Psoas muscle (tissue), 8 donors: ENCODE data around the gene HTR5A. TPM values are rescaled to one million over a fixed set of nuclear protein-coding genes. Genes with fewer than 3 reads are reported as not detected.
A peak's percentile ranks its signal among the peaks of the same experiment; 100 is the strongest.

ENCODE experiments used
- ATAC-seq, 4 donors: fragments of 200-7000 bp; cut with Tn5 transposase; one replicate each; pipeline ENCODE4 v1.9.1; 2020; ENCODE audit warnings: moderate library complexity in 3 of 4, mild to moderate bottlenecking in 2 of 4
- DNase-seq, 2 donors: peaks; one replicate each; pipeline ENCODE4 v3.0.0-alpha.2; 2020
- H3K27ac ChIP-seq: fragments of 200-600 bp; one replicate; pipeline ENCODE4 v1.8.0; 2022
- H3K27me3 ChIP-seq, 3 donors: fragments of 200-600 bp in 1 of 3; one replicate each; pipeline versions ENCODE4 v1.6.1 to v1.8.0; 2013 to 2022; ENCODE audit warnings: low read length in 2 of 3, mild to moderate bottlenecking in 2 of 3, moderate library complexity in 1 of 3; ENCODE audit not compliant: insufficient read depth in 3 of 3
- H3K36me3 ChIP-seq, 2 donors: fragments of 200-600 bp in 1 of 2; one replicate each; pipeline versions ENCODE4 v1.6.1 to v1.8.0; 2013 to 2022; ENCODE audit warnings: low read depth in 1 of 2, mild to moderate bottlenecking in 1 of 2, moderate library complexity in 1 of 2; ENCODE audit not compliant: insufficient read depth in 1 of 2
- H3K4me1 ChIP-seq: fragments of 200-600 bp; one replicate; pipeline ENCODE4 v1.8.0; 2022
- H3K4me3 ChIP-seq: fragments of 200-600 bp; one replicate; pipeline ENCODE4 v1.8.0; 2022; ENCODE audit warnings: mild to moderate bottlenecking
- H3K9me3 ChIP-seq: fragments of 200-600 bp; one replicate; pipeline ENCODE4 v1.8.0; 2022
- WGBS, 3 donors: extraction: QIAGEN DNeasy Blood & Tissue Kit; methylation state at CpG; one replicate each; pipeline versions ENCODE4 v1.1.6 to v1.1.7; 2013; 5-methylcytosine and 5-hydroxymethylcytosine counted together
- intact Hi-C, 2 donors: fragments of 100-400 bp; cut with DNase I; formaldehyde crosslinking; loops; one replicate each; pipeline versions ENCODE4 v1.11.0 to v1.14.2; 2022
- polyA plus RNA-seq, 3 donors: library from polyadenylated mRNA; stranded (reverse); fragments of 200-250 nt; gene quantifications; one replicate each; pipeline ENCODE4 v1.2.3, GENCODE V29; 2013
- total RNA-seq, 4 donors: library from RNA; stranded (reverse); fragmentation: NEBNext Ultra II Directional in 2 of 4; extraction: Animal tissue kit (Norgen Biotek cat#: 25700) in 2 of 4; gene quantifications; one replicate each; pipeline versions ENCODE4 v1.2.1 to v1.2.4, GENCODE V29; 2021 to 2023
- TF ChIP-seq, protein P1 (sequence below): fragments of 200-600 bp; IDR thresholded peaks from one replicate; pipeline ENCODE4 v1.8.0; 2022; ENCODE audit warnings: antibody characterized with exemption
- donor health status: healthy with polysubstance abuse.
- donor health status: DM: no; HTN: no; CAD: no; lungs with moderate emphysema.
- donor health status: Bipolar disorder and iron deficiency.
- donor health status: healthy.
- donor health status: DM: yes; HTN: yes; CAD: no.
- donor health status: DM: no; HTN: no; CAD: no.
- donor health status: DM: no; HTN: no; CAD: no.
- donor health status: DM: yes; HTN: yes; CAD: no.

HTR5A gene
- total and polyA plus RNA-seq, 7 donors: 0.01 to 0.06 TPM; not detected in 5

DNA sequence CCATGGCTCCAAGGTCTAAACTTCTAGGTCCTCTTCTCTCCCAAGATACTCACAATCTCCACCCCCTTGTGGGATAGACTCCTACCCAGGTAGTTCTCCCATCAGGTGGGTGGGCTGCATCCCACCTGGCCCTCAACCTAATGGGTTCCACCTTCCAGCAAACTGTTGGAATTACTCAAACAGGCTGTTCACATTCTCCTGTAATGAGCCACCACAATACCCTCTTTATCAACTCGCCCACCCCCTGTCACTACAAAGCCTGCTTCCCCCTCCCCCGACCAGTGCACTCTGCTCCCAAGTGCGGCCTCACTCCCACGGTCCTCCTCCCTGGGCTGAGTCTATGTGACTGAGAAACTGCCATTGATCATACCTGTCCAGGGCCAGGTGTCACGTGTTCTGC, 10.4 kb upstream of the HTR5A start:
- no peak overlapping the region for H3K4me3 ChIP-seq
- no peaks in the 10 kb centered on the region for H3K4me1 ChIP-seq
- WGBS, 3 donors: 58 to 70% (median 69%) methylated on average over 5 of the region's 5 CpGs
- intact Hi-C loops: no loop called here
- no peaks in the 10 kb centered on the region for H3K27me3 ChIP-seq
- no peaks in the 10 kb centered on the region for H3K9me3 ChIP-seq
- TF ChIP-seq, protein P1, sequence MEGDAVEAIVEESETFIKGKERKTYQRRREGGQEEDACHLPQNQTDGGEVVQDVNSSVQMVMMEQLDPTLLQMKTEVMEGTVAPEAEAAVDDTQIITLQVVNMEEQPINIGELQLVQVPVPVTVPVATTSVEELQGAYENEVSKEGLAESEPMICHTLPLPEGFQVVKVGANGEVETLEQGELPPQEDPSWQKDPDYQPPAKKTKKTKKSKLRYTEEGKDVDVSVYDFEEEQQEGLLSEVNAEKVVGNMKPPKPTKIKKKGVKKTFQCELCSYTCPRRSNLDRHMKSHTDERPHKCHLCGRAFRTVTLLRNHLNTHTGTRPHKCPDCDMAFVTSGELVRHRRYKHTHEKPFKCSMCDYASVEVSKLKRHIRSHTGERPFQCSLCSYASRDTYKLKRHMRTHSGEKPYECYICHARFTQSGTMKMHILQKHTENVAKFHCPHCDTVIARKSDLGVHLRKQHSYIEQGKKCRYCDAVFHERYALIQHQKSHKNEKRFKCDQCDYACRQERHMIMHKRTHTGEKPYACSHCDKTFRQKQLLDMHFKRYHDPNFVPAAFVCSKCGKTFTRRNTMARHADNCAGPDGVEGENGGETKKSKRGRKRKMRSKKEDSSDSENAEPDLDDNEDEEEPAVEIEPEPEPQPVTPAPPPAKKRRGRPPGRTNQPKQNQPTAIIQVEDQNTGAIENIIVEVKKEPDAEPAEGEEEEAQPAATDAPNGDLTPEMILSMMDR: no peak
- ATAC-seq: no peak
- no peak overlapping the region for H3K27ac ChIP-seq
- no peak for DNase-seq
- H3K36me3 ChIP-seq: no peaks in the 10 kb centered on the region

DNA sequence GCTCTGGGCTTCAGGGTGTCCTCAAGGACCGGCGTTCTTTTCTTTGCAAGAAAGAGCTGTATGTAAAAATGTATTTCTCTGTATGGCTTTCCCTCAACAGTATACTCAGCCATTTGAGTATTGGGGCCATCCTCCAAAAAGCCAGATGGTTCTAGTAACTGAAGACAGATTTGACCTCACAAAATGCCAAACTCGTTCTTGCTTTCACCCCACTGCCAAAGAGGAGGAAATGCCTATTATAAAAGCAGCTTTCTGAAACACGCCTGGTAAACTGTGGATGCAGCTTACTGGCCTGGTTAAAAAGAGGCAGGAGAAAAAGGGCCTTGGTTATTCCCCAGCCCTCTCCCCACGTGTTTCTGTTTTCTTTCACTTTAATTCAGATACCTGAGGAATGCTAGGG, 7.7 kb upstream of the HTR5A start:
- TF ChIP-seq, protein P1: no peak
- H3K4me1 ChIP-seq: no peaks in the 10 kb centered on the region
- DNase-seq: no peak
- H3K27me3 ChIP-seq: no peaks in the 10 kb centered on the region
- no peak for ATAC-seq
- H3K4me3 ChIP-seq: no peak overlapping the region
- intact Hi-C loops: no loop called here
- no peaks in the 10 kb centered on the region for H3K9me3 ChIP-seq
- 24 to 38% (median 28%) methylated on average over 5 of the region's 5 CpGs for WGBS, 3 donors
- H3K36me3 ChIP-seq: no peaks in the 10 kb centered on the region
- no peak overlapping the region for H3K27ac ChIP-seq

DNA sequence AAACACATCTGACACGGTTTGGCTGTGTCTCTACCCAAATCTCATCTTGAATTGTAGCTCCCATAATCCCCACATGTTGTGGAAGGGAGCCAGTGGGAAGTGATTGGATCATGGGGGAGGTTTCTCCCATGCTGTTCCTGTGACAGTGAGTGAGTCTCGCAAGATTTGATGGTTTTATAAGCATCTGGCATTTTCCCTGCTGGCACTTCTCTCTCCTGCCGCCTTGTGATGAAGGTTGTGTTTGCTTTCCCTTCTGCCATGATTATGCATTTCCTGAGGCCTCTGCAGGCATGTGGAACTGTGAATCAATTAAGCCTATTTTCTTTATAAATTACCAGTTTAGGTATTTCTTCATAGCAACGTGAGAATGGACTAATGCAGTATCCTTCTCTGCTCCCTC, 5.9 kb upstream of the HTR5A start:
- no peaks in the 10 kb centered on the region for H3K27me3 ChIP-seq
- 59 to 64% (median 60%) methylated on average over 4 of the region's 4 CpGs for WGBS, 3 donors
- intact Hi-C loops: no loop called here

DNA sequence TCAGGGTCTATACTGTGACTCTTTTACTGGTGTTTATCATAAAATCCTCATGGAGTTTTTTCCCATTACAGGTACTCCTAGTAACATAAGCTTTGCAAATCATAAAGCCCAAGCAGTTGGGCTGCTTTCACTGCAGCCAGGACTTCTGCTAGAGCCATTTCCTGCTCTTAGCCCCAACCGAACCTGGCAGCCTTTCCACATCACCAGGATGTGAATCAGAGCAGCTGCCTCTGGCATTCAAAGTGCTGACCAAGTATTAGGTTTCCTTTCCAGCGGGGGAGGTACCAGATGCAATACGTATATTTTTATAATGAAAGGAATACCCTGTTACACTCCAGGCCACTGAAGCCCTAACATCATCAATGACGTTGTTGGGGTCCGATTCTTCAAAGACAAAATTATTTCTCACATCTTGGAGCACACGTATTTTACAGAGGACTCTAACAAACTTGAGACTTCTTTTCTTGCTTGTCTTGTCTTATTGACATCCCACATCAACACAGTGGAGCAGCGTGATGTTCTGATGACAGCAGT, 3.6 kb upstream of the HTR5A start:
- WGBS, 3 donors: 20 to 34% (median 26%) methylated on average over 7 of the region's 7 CpGs
- peak overlapping the region; percentile 44 for H3K27ac ChIP-seq
- no peaks in the 10 kb centered on the region for H3K27me3 ChIP-seq
- H3K4me3 ChIP-seq: no peak overlapping the region
- intact Hi-C loops: no loop called here
- H3K36me3 ChIP-seq: no peaks in the 10 kb centered on the region
- TF ChIP-seq, protein P1: no peak
- peak in 1 of 2 donors; percentile 58 for DNase-seq
- peak; percentile 55 to 94 (median 76) for ATAC-seq
- no peaks in the 10 kb centered on the region for H3K4me1 ChIP-seq
- no peaks in the 10 kb centered on the region for H3K9me3 ChIP-seq

More for the DNA sequence above, 5.9 kb upstream of the HTR5A start:
- Histone ChIP-seq H3K9me3 (no peaks in the 10 kb centered on the region), H3K36me3 (no peaks in the 10 kb centered on the region), H3K27ac (no peak overlapping the region), H3K4me1 (no peaks in the 10 kb centered on the region), H3K4me3 (no peak overlapping the region)
- ATAC-seq: no peak
- DNase-seq: no peak
- TF ChIP-seq, protein P1: no peak

DNA sequence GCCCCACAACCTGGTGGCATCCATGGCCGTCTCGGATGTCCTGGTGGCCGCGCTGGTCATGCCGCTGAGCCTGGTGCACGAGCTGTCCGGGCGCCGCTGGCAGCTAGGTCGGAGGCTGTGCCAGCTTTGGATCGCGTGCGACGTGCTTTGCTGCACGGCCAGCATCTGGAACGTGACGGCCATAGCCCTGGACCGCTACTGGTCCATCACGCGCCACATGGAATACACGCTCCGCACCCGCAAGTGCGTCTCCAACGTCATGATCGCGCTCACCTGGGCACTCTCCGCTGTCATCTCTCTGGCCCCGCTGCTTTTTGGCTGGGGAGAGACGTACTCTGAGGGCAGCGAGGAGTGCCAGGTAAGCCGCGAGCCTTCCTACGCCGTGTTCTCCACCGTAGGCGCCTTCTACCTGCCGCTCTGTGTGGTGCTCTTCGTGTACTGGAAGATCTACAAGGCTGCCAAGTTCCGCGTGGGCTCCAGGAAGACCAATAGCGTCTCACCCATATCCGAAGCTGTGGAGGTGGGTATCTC, 1.1 kb downstream of the HTR5A start:
- Histone ChIP-seq H3K4me3 (no peak overlapping the region), H3K9me3 (no peaks in the 10 kb centered on the region), H3K36me3 (no peaks in the 10 kb centered on the region), H3K4me1 (no peaks in the 10 kb centered on the region), H3K27ac (no peak overlapping the region), H3K27me3 (peaks cover 0 to 21% (median 5%) of the 10 kb centered on the region in 3 donors)
- no peak for ATAC-seq
- TF ChIP-seq, protein P1: no peak
- intact Hi-C loops: no loop called here
- WGBS, 3 donors: 45 to 59% (median 50%) methylated on average over 43 of the region's 43 CpGs
- no peak for DNase-seq
